ENCODE results near the gene RPP25.
A peak's percentile ranks its signal among the peaks of the same experiment; 100 is the strongest.

The RPP25 gene

GRCh38 chr15:74950078-74950908, 6.3 kb downstream of the RPP25 start:
- Histone ChIP-seq H3K9me3 (ENCODE audit: control insufficient read depth, insufficient read depth, low read depth, low read length) (no peaks in the 10 kb centered on the region), H3K27ac (ENCODE audit: extremely low read depth, low read depth, low read length) (no peak overlapping the region), H3K36me3 (ENCODE audit: control insufficient read depth in 2 of 2, insufficient read depth in 1 of 2, low read length in 2 of 2) (no peaks in the 10 kb centered on the region), H3K4me1 (ENCODE audit: control insufficient read depth, insufficient read depth, low read length) (peaks cover 4% of the 10 kb centered on the region; the same call in 1 of the 2 replicates), H3K4me3 (ENCODE audit: low read depth, low read length) (no peak overlapping the region)
- CTCF ChIA-PET: interaction anchor here (0.5 to 13.3 kb wide), 55 partner anchors 9 to 1197 kb away, joined by 3 to 223 read pairs (median 5); partner anchors contain the start of genes COX5A, CPLX3, CSK and FAM219B
- POLR2A ChIA-PET: interaction anchor here (0.5 to 3.0 kb wide), 6 partner anchors 12 to 179 kb away, joined by 3 to 13 read pairs (median 5); partner anchors contain the start of genes COX5A, CSK and PPCDC
- TF ChIP-seq ZNF621 (tag by site-specific recombination; IDR thresholded peaks at IDR 0.05): no peak
- TF ChIP-seq MEIS1 (CRISPR knock-in tag; IDR thresholded peaks at IDR 0.05; ENCODE audit: borderline replicate concordance): no peak
- no peak for TF ChIP-seq OSR2 (tag by site-specific recombination; IDR thresholded peaks at IDR 0.05)
- TF ChIP-seq ZBTB48 (tag by site-specific recombination; IDR thresholded peaks at IDR 0.05): 0 out of 2 replicates have a peak, but pooled peaks have one; percentile 21
- TF ChIP-seq ZNF658 (tag by site-specific recombination; IDR thresholded peaks at IDR 0.05): no peak
- TF ChIP-seq ZNF747 (tag by site-specific recombination; IDR thresholded peaks at IDR 0.05): no peak
- TF ChIP-seq SP3 (tag by site-specific recombination; IDR thresholded peaks at IDR 0.05): no peak
- TF ChIP-seq ZNF23 (tag by site-specific recombination; IDR thresholded peaks at IDR 0.05; ENCODE audit: borderline replicate concordance): no peak
- TF ChIP-seq HOXC10 (CRISPR knock-in tag; IDR thresholded peaks at IDR 0.05): no peak
- no peak for TF ChIP-seq ZNF155 (tag by site-specific recombination; IDR thresholded peaks at IDR 0.05)
- TF ChIP-seq GLI2 (tag by site-specific recombination; IDR thresholded peaks at IDR 0.05; ENCODE audit: borderline replicate concordance, low read depth): no peak
- no peak for TF ChIP-seq ZNF341 (tag by site-specific recombination; IDR thresholded peaks at IDR 0.05; ENCODE audit: low read depth)
- TF ChIP-seq REST (tag by site-specific recombination; IDR thresholded peaks at IDR 0.05): no peak
- TF ChIP-seq ZBTB11 (tag by site-specific recombination; conservative IDR thresholded peaks at IDR 0.05; ENCODE audit: low read depth): no peak
- peak; percentile 78 for TF ChIP-seq IKZF3 (tag by site-specific recombination; IDR thresholded peaks at IDR 0.05)
- no peak for TF ChIP-seq ZSCAN5A (tag by site-specific recombination; IDR thresholded peaks at IDR 0.05)
- no peak for TF ChIP-seq ZNF426 (tag by site-specific recombination; IDR thresholded peaks at IDR 0.05)
- no peak for TF ChIP-seq SP2 (tag by site-specific recombination; IDR thresholded peaks at IDR 0.05)
- TF ChIP-seq ZNF423 (tag by site-specific recombination; IDR thresholded peaks at IDR 0.05): no peak
- no peak for TF ChIP-seq KLF16 (tag by site-specific recombination; IDR thresholded peaks at IDR 0.05)
- 0 out of 2 replicates have a peak, but pooled peaks have one; percentile 8 for TF ChIP-seq GLIS2 (tag by site-specific recombination; IDR thresholded peaks at IDR 0.05)
- TF ChIP-seq ZNF510 (tag by site-specific recombination; IDR thresholded peaks at IDR 0.05; ENCODE audit: insufficient replicate concordance): no peak
- TF ChIP-seq ZNF280C (tag by site-specific recombination; IDR thresholded peaks at IDR 0.05): no peak
- peak; percentile 99 for TF ChIP-seq PRDM1 (tag by site-specific recombination; IDR thresholded peaks at IDR 0.05)
- no peak for TF ChIP-seq BCL11A (tag by site-specific recombination; IDR thresholded peaks at IDR 0.05; ENCODE audit: low read depth)
- no peak for TF ChIP-seq ZBTB1 (tag by site-specific recombination; IDR thresholded peaks at IDR 0.05)
- no peak; the same call in 1 of the 2 replicates for TF ChIP-seq ZNF394 (tag by site-specific recombination; IDR thresholded peaks at IDR 0.05; ENCODE audit: borderline replicate concordance)
- no peak for TF ChIP-seq ZNF670 (tag by site-specific recombination; IDR thresholded peaks at IDR 0.05; ENCODE audit: low read depth)

Measured in HEK293 (cell line).